Spleen (tissue), 11 donors: ENCODE data around the gene PLAAT3. TPM values are rescaled to one million over a fixed set of nuclear protein-coding genes. Genes with fewer than 3 reads are reported as not detected.
"Not testable (repeated sequence)": the region's sequence is repeated elsewhere in the genome, so short reads cannot be mapped to it uniquely, and the experiment has no call there.

ENCODE experiments used
- DNase-seq: peaks from one replicate; pipeline ENCODE4 v3.0.0-alpha.2; 2020
- H3K27ac ChIP-seq, 8 donors: fragments of 200-600 bp; sonication (generic) in 7 of 8; 1 replicate in 4 of 8; 2 replicates in 4 of 8; pipeline versions ENCODE4 v1.5.0 to v1.8.0; 2016 to 2021; ENCODE audit warnings: inconsistent platforms in 4 of 8, mild to moderate bottlenecking in 4 of 8, moderate library complexity in 1 of 8
- H3K27me3 ChIP-seq, 7 donors: fragments of 200-600 bp; sonication (generic) in 6 of 7; replicated peaks in 1 of 7; 1 replicate in 4 of 7; 2 replicates in 3 of 7; pipeline versions ENCODE4 v1.5.0 to v1.8.0; 2016 to 2021; ENCODE audit warnings: inconsistent platforms in 3 of 7, mild to moderate bottlenecking in 1 of 7
- H3K36me3 ChIP-seq, 6 donors: fragments of 200-600 bp; sonication (generic) in 5 of 6; 1 replicate in 4 of 6; 2 replicates in 2 of 6; pipeline versions ENCODE4 v1.5.0 to v1.8.0; 2016 to 2021; ENCODE audit warnings: inconsistent platforms in 2 of 6
- H3K4me1 ChIP-seq, 6 donors: fragments of 200-600 bp; sonication (generic) in 5 of 6; 1 replicate in 3 of 6; 2 replicates in 3 of 6; pipeline versions ENCODE4 v1.5.0 to v1.8.0; 2016 to 2021; ENCODE audit warnings: inconsistent platforms in 3 of 6
- H3K4me3 ChIP-seq, 8 donors: fragments of 200-600 bp; sonication (generic) in 7 of 8; 1 replicate in 4 of 8; 2 replicates in 4 of 8; pipeline versions ENCODE4 v1.5.0 to v1.8.0; 2016 to 2021; ENCODE audit warnings: inconsistent platforms in 4 of 8, mild to moderate bottlenecking in 4 of 8, moderate library complexity in 2 of 8
- H3K9me3 ChIP-seq, 8 donors: fragments of 200-600 bp; sonication (generic) in 7 of 8; 1 replicate in 4 of 8; 2 replicates in 4 of 8; pipeline versions ENCODE4 v1.5.0 to v1.8.0; 2016 to 2021; ENCODE audit warnings: inconsistent platforms in 4 of 8
- POLR2A ChIP-seq, 3 donors: fragments of 450-650 bp; IDR thresholded peaks; one replicate each; pipeline ENCODE4 v1.5.1; 2017; ENCODE audit warnings: antibody characterized with exemption in 3 of 3, mild to moderate bottlenecking in 1 of 3
- POLR2AphosphoS5 ChIP-seq, 3 donors: sonication (generic); formaldehyde crosslinking; IDR thresholded peaks; one replicate each; pipeline ENCODE4 v1.5.1; 2017; ENCODE audit warnings: antibody characterized with exemption in 3 of 3
- WGBS, 5 donors: extraction: QIAGEN DNeasy Blood & Tissue Kit in 3 of 5; methylation state at CpG; one replicate each; pipeline versions ENCODE4 v1.1.5 to v1.1.7; 2013 to 2018; 5-methylcytosine and 5-hydroxymethylcytosine counted together
- intact Hi-C: fragments of 100-400 bp; cut with DNase I; formaldehyde crosslinking; loops from one replicate; pipeline ENCODE4 v1.15.0; 2023; ENCODE audit warnings: low total_unique reads
- polyA plus RNA-seq, 3 donors: library from polyadenylated mRNA; stranded (reverse); fragments of 200-250 nt; gene quantifications; one replicate each; pipeline ENCODE4 v1.2.1, GENCODE V29; 2013
- total RNA-seq, 7 donors: library from RNA; depleted of rRNA in 3 of 7; stranded (reverse); fragments of >200 nt in 3 of 7; fragmentation: NEBNext Ultra II Directional in 4 of 7; extraction: Animal tissue kit (Norgen Biotek cat#: 25700) in 4 of 7; gene quantifications; one replicate each; pipeline versions ENCODE4 v1.1.0 to v1.2.1, GENCODE V29; 2016 to 2021
- TF ChIP-seq, protein P1 (sequence below), 11 experiments: fragments of 200-600 bp in 7 of 11; fragments of 450-650 bp in 4 of 11; sonication (generic) in 4 of 11; IDR thresholded peaks in 8 of 11; conservative IDR thresholded peaks in 3 of 11; 1 replicate in 7 of 11; 2 replicates in 4 of 11; pipeline versions ENCODE4 v1.4.0 to v1.8.0; 2016 to 2021; ENCODE audit warnings: antibody characterized with exemption in 11 of 11, inconsistent platforms in 4 of 11, mild to moderate bottlenecking in 1 of 11
- donor health status: healthy with polysubstance abuse.
- donor health status: DM: no; HTN: no; CAD: no; lungs with moderate emphysema.
- donor health status: DM: no; HTN: no; CAD: no.
- donor health status: Bipolar disorder and iron deficiency.
- donor health status: healthy.
- donor health status: DM: no; HTN: no; CAD: no.
- donor health status: DM: yes; HTN: yes; CAD: no.

The PLAAT3 gene
- total and polyA plus RNA-seq, 10 donors: 14.5 to 35.1 (median 24.7) TPM

GRCh38 chr11:63590024-63590788 is 24.0 kb downstream of the PLAAT3 start:
- TF ChIP-seq, protein P1, sequence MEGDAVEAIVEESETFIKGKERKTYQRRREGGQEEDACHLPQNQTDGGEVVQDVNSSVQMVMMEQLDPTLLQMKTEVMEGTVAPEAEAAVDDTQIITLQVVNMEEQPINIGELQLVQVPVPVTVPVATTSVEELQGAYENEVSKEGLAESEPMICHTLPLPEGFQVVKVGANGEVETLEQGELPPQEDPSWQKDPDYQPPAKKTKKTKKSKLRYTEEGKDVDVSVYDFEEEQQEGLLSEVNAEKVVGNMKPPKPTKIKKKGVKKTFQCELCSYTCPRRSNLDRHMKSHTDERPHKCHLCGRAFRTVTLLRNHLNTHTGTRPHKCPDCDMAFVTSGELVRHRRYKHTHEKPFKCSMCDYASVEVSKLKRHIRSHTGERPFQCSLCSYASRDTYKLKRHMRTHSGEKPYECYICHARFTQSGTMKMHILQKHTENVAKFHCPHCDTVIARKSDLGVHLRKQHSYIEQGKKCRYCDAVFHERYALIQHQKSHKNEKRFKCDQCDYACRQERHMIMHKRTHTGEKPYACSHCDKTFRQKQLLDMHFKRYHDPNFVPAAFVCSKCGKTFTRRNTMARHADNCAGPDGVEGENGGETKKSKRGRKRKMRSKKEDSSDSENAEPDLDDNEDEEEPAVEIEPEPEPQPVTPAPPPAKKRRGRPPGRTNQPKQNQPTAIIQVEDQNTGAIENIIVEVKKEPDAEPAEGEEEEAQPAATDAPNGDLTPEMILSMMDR (IDR thresholded peaks at IDR 0.05 in 8 of 11, conservative IDR thresholded peaks at IDR 0.05 in 3 of 11): no peak
- peaks cover 0 to 76% (median 2%) of the 10 kb centered on the region in 6 donors for H3K36me3 ChIP-seq
- DNase-seq: no peak

DNA sequence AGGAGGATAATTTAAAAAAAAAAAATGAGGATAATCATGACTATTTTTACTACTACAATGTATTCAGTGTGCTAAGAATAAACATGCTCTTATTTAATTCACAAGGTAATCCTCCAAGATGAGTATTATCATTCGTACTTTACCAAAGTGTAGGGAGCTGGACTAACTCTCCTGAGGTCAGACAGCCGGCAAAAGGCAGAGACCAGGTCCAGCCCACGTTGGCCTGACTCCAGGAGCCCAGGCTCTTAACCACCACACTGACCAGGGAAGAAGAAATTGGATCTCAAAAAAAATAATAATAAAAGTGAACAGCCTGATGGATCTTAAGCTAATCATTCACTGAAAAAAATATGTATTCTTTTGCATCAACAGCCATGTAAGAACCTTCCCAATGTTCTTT is 25.2 kb downstream of the PLAAT3 start:
- Histone ChIP-seq H3K4me3 (no peak overlapping the region), H3K4me1 (no peaks in the 10 kb centered on the region), H3K27ac (no peak overlapping the region), H3K27me3 (no peaks in the 10 kb centered on the region), H3K9me3 (no peaks in the 10 kb centered on the region), H3K36me3 (peaks cover 0 to 81% (median 2%) of the 10 kb centered on the region in 6 donors)
- no peak for DNase-seq
- 75 to 86% (median 83%) methylated on average over 3 of the region's 3 CpGs for WGBS, 5 donors
- TF ChIP-seq POLR2AphosphoS5 (IDR thresholded peaks at IDR 0.05): no peak
- TF ChIP-seq POLR2A (IDR thresholded peaks at IDR 0.05): no peak
- TF ChIP-seq, protein P1 (IDR thresholded peaks at IDR 0.05 in 8 of 11, conservative IDR thresholded peaks at IDR 0.05 in 3 of 11): no peak
- intact Hi-C loops: no loop called here

More at GRCh38 chr11:63590024-63590788, 24.0 kb downstream of the PLAAT3 start:
- 87 to 95% (median 93%) methylated on average over 17 to 18 of the region's 18 CpGs for WGBS, 5 donors
- Histone ChIP-seq H3K9me3 (no peaks in the 10 kb centered on the region), H3K4me1 (no peaks in the 10 kb centered on the region), H3K4me3 (no peak overlapping the region), H3K27me3 (no peaks in the 10 kb centered on the region), H3K27ac (no peak overlapping the region)
- intact Hi-C loops: no loop called here

DNA sequence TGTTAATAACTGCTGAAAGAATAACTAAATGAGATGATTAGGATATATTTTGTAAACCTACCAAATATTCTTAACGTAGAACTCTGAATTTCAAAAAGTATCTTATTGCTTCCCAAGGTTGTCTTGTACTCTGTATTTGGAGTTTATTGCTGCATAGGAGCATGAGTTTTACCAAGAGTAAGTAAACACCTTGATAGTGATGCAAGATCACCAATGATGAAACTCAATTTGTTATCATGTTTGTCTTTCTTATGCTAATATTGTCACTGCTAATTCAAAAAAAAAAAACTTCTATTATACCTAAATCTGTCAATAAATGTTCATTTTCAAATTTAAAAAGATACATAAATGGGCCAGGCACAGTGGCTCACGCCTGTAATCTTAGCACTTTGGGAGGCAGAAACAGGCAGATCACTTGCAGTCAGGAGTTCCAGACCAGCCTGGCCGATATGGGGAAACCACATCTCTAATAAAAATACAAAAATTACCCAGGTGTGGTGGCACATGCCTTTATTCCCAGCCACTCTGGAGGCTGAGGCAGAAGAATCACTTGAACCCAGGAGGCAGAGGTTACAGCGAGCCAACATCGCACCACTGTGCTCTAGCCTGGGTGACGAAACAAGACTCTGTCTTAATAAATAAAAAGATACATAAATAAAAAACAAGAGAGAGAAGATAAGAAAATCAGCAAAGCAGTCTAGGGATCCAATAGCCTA is 27.6 kb downstream of the PLAAT3 start:
- no peak overlapping the region for H3K4me3 ChIP-seq
- TF ChIP-seq POLR2AphosphoS5 (IDR thresholded peaks at IDR 0.05): no peak
- no peak for TF ChIP-seq POLR2A (IDR thresholded peaks at IDR 0.05)
- TF ChIP-seq, protein P1 (IDR thresholded peaks at IDR 0.05 in 8 of 11, conservative IDR thresholded peaks at IDR 0.05 in 3 of 11): no peak
- intact Hi-C loops: no loop called here
- H3K27ac ChIP-seq: no peak overlapping the region
- peaks cover 0 to 5% (median 0%) of the 10 kb centered on the region in 6 donors for H3K4me1 ChIP-seq
- H3K27me3 ChIP-seq: no peaks in the 10 kb centered on the region
- H3K9me3 ChIP-seq: peaks cover 0 to 8% (median 6%) of the 10 kb centered on the region in 8 donors
- H3K36me3 ChIP-seq: peaks cover 0 to 77% (median 2%) of the 10 kb centered on the region in 6 donors
- WGBS, 5 donors: 94 to 98% (median 96%) methylated on average over 6 of the region's 6 CpGs
- no peak for DNase-seq

DNA sequence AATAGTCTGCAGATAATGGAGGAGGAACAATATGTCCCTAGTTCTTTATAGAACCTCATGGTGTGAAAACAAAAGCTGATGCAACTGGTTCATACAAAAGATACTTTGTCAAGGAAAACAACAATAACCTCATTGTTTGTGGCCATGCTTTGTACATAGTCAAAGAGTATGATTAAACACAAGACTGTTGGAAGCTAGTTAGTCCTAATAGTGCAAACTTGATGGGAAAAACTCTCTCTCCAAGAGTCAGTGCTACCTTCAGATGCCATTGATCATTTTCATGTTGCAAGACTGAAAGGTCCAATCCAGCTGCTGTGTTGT is 30.9 kb downstream of the PLAAT3 start:
- intact Hi-C loops: no loop called here

GRCh38 chr11:63581224-63581623 is 33.0 kb downstream of the PLAAT3 start:
- H3K4me3 ChIP-seq, DNase-seq, H3K27me3 ChIP-seq, intact Hi-C loops, H3K27ac ChIP-seq, H3K4me1 ChIP-seq: not testable (repeated sequence)
- Histone ChIP-seq H3K36me3 (peaks cover 0 to 49% (median 3%) of the 10 kb centered on the region in 6 donors), H3K9me3 (peaks cover 0 to 34% (median 27%) of the 10 kb centered on the region in 8 donors)
- 76 to 88% (median 79%) methylated on average over 7 of the region's 7 CpGs for WGBS, 5 donors

More for the DNA sequence above, 30.9 kb downstream of the PLAAT3 start:
- TF ChIP-seq POLR2A (IDR thresholded peaks at IDR 0.05): no peak
- no peak for TF ChIP-seq POLR2AphosphoS5 (IDR thresholded peaks at IDR 0.05)
- Histone ChIP-seq H3K9me3 (peaks cover 0 to 34% (median 27%) of the 10 kb centered on the region in 8 donors), H3K36me3 (peaks cover 0 to 65% (median 3%) of the 10 kb centered on the region in 6 donors), H3K4me3 (no peak overlapping the region), H3K4me1 (peaks cover 0 to 5% (median 0%) of the 10 kb centered on the region in 6 donors), H3K27ac (peak overlapping the region in 3 of 8 donors; percentile 50 to 76 (median 55)), H3K27me3 (no peaks in the 10 kb centered on the region)
- no peak for DNase-seq

- intact Hi-C loops, H3K27me3 ChIP-seq, DNase-seq, H3K27ac ChIP-seq, H3K4me3 ChIP-seq: not testable (repeated sequence)
- Histone ChIP-seq H3K4me1 (peaks cover 0 to 20% (median 12%) of the 10 kb centered on the region in 6 donors), H3K36me3 (peaks cover 0 to 34% (median 3%) of the 10 kb centered on the region in 6 donors), H3K9me3 (peaks cover 0 to 34% (median 27%) of the 10 kb centered on the region in 8 donors)
- WGBS, 5 donors: 90 to 95% (median 91%) methylated on average over 2 to 3 of the region's 3 CpGs
Observed at GRCh38 chr11:63578882-63579281, 35.4 kb downstream of the PLAAT3 start.
